HL-60/S4 treated with retinoic acid at 250 ng/mL for 4 days and 3 days (cell line): ENCODE results near the gene FAM9C.

Source experiments
- in situ Hi-C: fragments of 300-500 bp; cut with MboI; formaldehyde crosslinking; loops from 2 replicates; pipeline ENCODE4 v1.7.0; 2022; ENCODE audit warnings: low sequenced_read_pairs

FAM9C gene

GRCh38 chrX:12987900-12988594, 56.4 kb downstream of the FAM9C start:
- in situ Hi-C loops: loop anchor here (25.0 kb wide), 1 partner anchor 99 kb away; no protein-coding TSS in a partner anchor

GRCh38 chrX:12987340-12987739, 57.1 kb downstream of the FAM9C start:
- in situ Hi-C loops: loop anchor here (25.0 kb wide), 1 partner anchor 100 kb away; no protein-coding TSS in a partner anchor

GRCh38 chrX:12986886-12987285, 57.5 kb downstream of the FAM9C start:
- in situ Hi-C loops: loop anchor here (25.0 kb wide), 1 partner anchor 100 kb away; no protein-coding TSS in a partner anchor

- in situ Hi-C loops: loop anchor here (25.0 kb wide), 1 partner anchor 101 kb away; no protein-coding TSS in a partner anchor
Observed at GRCh38 chrX:12986164-12986779, 58.1 kb downstream of the FAM9C start.
